ENCODE data around the gene LRRC8C. TPM values are rescaled to one million over a fixed set of nuclear protein-coding genes. Genes with fewer than 3 reads are reported as not detected.

LRRC8C gene
- total and polyA plus RNA-seq, 2 of the 8 experiments (the other 6 are each of a cell fraction or from before 2014, with no cell fraction given) = 1.1 to 2.1 TPM

DNA sequence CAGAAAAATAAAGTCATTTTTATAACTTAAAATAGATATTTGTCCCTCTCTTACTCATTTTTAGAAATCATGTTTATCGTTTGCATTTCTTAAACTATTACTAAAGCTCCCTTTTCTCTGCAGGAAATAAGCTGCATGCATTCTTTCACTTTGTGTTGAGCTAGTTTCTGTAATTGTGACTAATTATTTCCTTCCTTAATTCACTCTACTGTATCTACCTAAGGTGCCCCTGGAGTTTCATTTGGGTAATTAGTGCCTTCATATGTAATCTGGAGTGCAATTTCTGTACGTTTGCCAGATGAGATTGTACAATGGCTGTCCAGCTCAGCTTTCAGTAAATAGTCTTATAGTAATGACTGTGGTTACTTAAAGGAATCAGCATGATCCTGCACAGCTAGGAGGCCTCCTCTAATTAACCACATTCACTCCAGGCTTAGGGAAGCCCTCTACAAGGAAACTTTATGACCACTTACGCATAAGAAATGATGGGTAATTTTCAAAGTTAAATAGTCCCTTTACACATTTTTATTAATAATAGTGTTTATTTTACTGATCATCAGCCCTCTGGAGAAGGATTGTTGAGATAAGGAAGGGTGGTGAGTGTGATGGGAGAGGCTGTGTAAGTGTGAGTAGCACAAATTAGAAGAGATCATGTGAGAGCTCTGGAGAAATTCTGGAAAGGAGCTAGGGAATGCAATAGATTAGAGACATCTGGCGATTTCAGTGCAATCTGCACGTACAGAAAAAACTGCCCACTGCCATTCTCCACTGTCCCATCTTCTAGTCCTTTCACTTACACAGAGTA is 86.8 kb downstream of the LRRC8C start:
- no peak overlapping the region for H2BK120ac ChIP-seq (replicated peaks; ENCODE audit: low read depth, low read length)
- WGBS, 2 experiments (ENCODE audit: extremely low coverage in 1 of 2, insufficient coverage in 1 of 2, insufficient read length in 1 of 2, insufficient replicate concordance in 2 of 2, low coverage in 1 of 2, low lambda C conversion rate in 2 of 2, missing lambda C conversion rate in 1 of 2) = 84% methylated on average over 5 of the region's 5 CpGs; no CpG with 5 or more reads in 1 of the 2 experiments
- H3K27me3 ChIP-seq (replicated peaks in 1 of 4; ENCODE audit: control insufficient read depth in 3 of 4, extremely low read depth in 1 of 4, insufficient read depth in 3 of 4, low read length in 3 of 4) = no peaks in the 10 kb centered on the region
- ChIA-PET POLR2A (ENCODE audit: partially characterized antibody) (no interaction called here), CTCF (ENCODE audit: partially characterized antibody) (interaction anchor here (0.6 to 1.3 kb wide), 5 partner anchors 7 to 170 kb away, joined by 3 to 8 read pairs (median 3); no protein-coding TSS in a partner anchor)
- H4K20me1 ChIP-seq (replicated peaks in 1 of 2; ENCODE audit: control insufficient read depth in 1 of 2, insufficient read depth in 2 of 2, low read length in 2 of 2) = no peaks in the 10 kb centered on the region
- no peak overlapping the region for H2BK15ac ChIP-seq (ENCODE audit: low read length)
- H2BK12ac ChIP-seq (ENCODE audit: low read depth, low read length) = no peak overlapping the region
- H3K4me2 ChIP-seq (ENCODE audit: insufficient read depth in 1 of 2, low read depth in 2 of 2, low read length in 2 of 2) = no peak overlapping the region
- DNase-seq (ENCODE audit: low read depth in 1 of 2, low spot score in 2 of 2) (no peak), FAIRE-seq (no peak)
- H3K4me1 ChIP-seq (replicated peaks in 1 of 4; ENCODE audit: control insufficient read depth in 3 of 4, insufficient read depth in 4 of 4, low read length in 3 of 4) = no peaks in the 10 kb centered on the region
- H2AK5ac ChIP-seq (ENCODE audit: low read depth, low read length) = no peak overlapping the region
- no peaks in the 10 kb centered on the region for H3K79me1 ChIP-seq (ENCODE audit: low read depth, low read length)
- H4K8ac ChIP-seq (ENCODE audit: extremely low read depth, insufficient read depth, low read length) = no peak overlapping the region
- no peak overlapping the region for H2BK5ac ChIP-seq (ENCODE audit: low read depth, low read length)
- no peaks in the 10 kb centered on the region for H3K9me3 ChIP-seq (ENCODE audit: insufficient read depth in 2 of 2, low read depth in 1 of 2, low read length in 1 of 2)
- no peak overlapping the region for H2AFZ ChIP-seq (ENCODE audit: low read length)
- H4K91ac ChIP-seq (replicated peaks; ENCODE audit: insufficient read length, low read length) = no peak overlapping the region
- no peaks in the 10 kb centered on the region for H3K23me2 ChIP-seq (ENCODE audit: low read depth, low read length)
- H3K23ac ChIP-seq (ENCODE audit: insufficient read length) = no peak overlapping the region
- H2BK20ac ChIP-seq (ENCODE audit: low read length) = no peak overlapping the region
- H3K79me2 ChIP-seq (ENCODE audit: control insufficient read depth in 1 of 2, insufficient read depth in 2 of 2, low read length in 2 of 2) = no peaks in the 10 kb centered on the region
- H3K14ac ChIP-seq (ENCODE audit: insufficient read length) = no peak overlapping the region
- no peak overlapping the region for H3K9ac ChIP-seq (replicated peaks in 1 of 4; ENCODE audit: extremely low read depth in 1 of 4, low read depth in 3 of 4, low read length in 3 of 4)
- no peak overlapping the region for H3K18ac ChIP-seq (ENCODE audit: extremely low read depth, low read length)
- no peaks in the 10 kb centered on the region for H3K36me3 ChIP-seq (ENCODE audit: control insufficient read depth in 2 of 4, insufficient read depth in 4 of 4, low read length in 3 of 4)
- H3K4ac ChIP-seq (replicated peaks; ENCODE audit: insufficient read length, low read depth, low read length) = no peak overlapping the region
- H3K27ac ChIP-seq (ENCODE audit: low read depth, low read length) = no peak overlapping the region
- no peak overlapping the region for H4K5ac ChIP-seq (ENCODE audit: insufficient read length, low read depth, low read length)
- no peak overlapping the region for H3K56ac ChIP-seq (replicated peaks; ENCODE audit: insufficient read length, low read depth, low read length)
- H3K4me3 ChIP-seq (ENCODE audit: extremely low read depth in 1 of 4, insufficient read depth in 2 of 4, low read depth in 3 of 4, low read length in 4 of 4) = no peak overlapping the region
- TF ChIP-seq MAFK (IDR thresholded peaks at IDR 0.05; ENCODE audit: low read depth, low read length) (no peak), NANOG (IDR thresholded peaks at IDR 0.05; ENCODE audit: insufficient read depth, low read depth, low read length, poor library complexity, severe bottlenecking) (no peak), YY1 (IDR thresholded peaks at IDR 0.05; ENCODE audit: low read depth, low read length) (no peak), TAF1 (IDR thresholded peaks at IDR 0.05; ENCODE audit: low read depth, low read length) (no peak), TAF7 (optimal IDR thresholded peaks at IDR 0.05; ENCODE audit: borderline replicate concordance, low read depth, low read length) (no peak), SUZ12 (IDR thresholded peaks at IDR 0.05; ENCODE audit: low read length) (no peak), POLR2A (IDR thresholded peaks at IDR 0.05; ENCODE audit: control extremely low read depth in 1 of 2, low read depth in 2 of 2, low read length in 2 of 2) (no peak), EZH2 (IDR thresholded peaks at IDR 0.05; ENCODE audit: low read depth, low read length, severe bottlenecking) (no peak), JUN (IDR thresholded peaks at IDR 0.05; ENCODE audit: low read depth, low read length) (no peak)

Data from H1 (cell line).